ENCODE results near the gene HS6ST1.

HS6ST1 gene

GRCh38 chr2:128286905-128287779 lies 31.5 kb downstream of the HS6ST1 start:
- Histone ChIP-seq H3K27me3 (ENCODE audit: insufficient read depth, poor library complexity, severe bottlenecking) (no peaks in the 10 kb centered on the region), H3K27ac (replicated peaks) (no peak overlapping the region), H3K4me3 (replicated peaks; ENCODE audit: insufficient read depth, low read length) (no peak overlapping the region)
- DNase-seq (ENCODE audit: low read depth in 1 of 2, low spot score in 1 of 2) = no peak
- TF ChIP-seq SPI1 (IDR thresholded peaks at IDR 0.05; ENCODE audit: borderline replicate concordance, low read depth) (no peak), POLR2AphosphoS5 (IDR thresholded peaks at IDR 0.05; ENCODE audit: low read depth) (peak; percentile 6; the same call in 1 of the 2 replicates)

DNA sequence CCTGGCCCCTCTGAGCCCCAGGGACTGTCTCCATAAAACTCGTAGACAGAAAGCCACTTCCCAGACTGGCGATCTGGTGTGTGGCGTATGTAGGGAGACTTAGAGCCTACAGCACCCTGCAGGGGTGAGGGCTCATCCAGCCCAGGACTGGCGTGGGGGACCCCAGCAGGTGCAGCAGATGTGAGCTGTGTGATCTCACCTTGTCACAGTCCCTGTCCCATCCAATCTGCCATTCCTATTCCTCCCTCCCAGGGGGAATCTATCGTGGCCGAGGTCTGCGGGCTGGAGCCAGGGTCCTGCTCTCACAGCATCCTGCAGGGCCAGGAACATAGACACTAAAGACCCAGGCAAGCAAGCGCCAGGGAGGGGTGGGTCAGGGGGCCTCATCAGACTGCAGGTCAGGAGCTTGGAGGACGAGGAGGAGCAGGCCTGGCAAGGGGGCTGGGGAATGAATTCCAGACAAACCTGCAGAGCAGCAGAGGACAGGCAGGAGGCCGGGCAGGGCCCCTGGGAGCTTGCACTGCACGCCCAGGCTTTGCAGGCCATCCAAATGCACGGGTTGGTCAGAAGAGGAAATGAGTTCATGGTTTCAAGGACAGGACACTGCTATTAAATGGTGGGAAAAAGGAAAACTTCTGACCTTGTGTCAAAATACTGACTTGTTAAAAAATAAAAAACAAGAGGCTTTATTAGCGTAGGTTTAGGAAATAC lies 32.5 kb downstream of the HS6ST1 start:
- Histone ChIP-seq H3K27me3 (ENCODE audit: insufficient read depth, poor library complexity, severe bottlenecking) (no peaks in the 10 kb centered on the region), H3K27ac (replicated peaks) (no peak overlapping the region), H3K4me3 (replicated peaks; ENCODE audit: insufficient read depth, low read length) (no peak overlapping the region)
- TF ChIP-seq GABPA (IDR thresholded peaks at IDR 0.05; ENCODE audit: low read depth) (no peak), CTCF (IDR thresholded peaks at IDR 0.05; ENCODE audit: insufficient read depth, low read length) (no peak), REST (IDR thresholded peaks at IDR 0.05; ENCODE audit: insufficient replicate concordance, low read depth) (no peak), SPI1 (IDR thresholded peaks at IDR 0.05; ENCODE audit: borderline replicate concordance, low read depth) (no peak), POLR2AphosphoS5 (IDR thresholded peaks at IDR 0.05; ENCODE audit: low read depth) (no peak)
- no peak for DNase-seq (ENCODE audit: low read depth in 1 of 2, low spot score in 1 of 2)

GRCh38 chr2:128285329-128285931 lies 33.2 kb downstream of the HS6ST1 start:
- no peaks in the 10 kb centered on the region for H3K27me3 ChIP-seq (ENCODE audit: insufficient read depth, poor library complexity, severe bottlenecking)
- no peak for DNase-seq (ENCODE audit: low read depth in 1 of 2, low spot score in 1 of 2)
- no peak overlapping the region for H3K27ac ChIP-seq (replicated peaks)
- H3K4me3 ChIP-seq (replicated peaks; ENCODE audit: insufficient read depth, low read length) = no peak overlapping the region
- TF ChIP-seq REST (IDR thresholded peaks at IDR 0.05; ENCODE audit: insufficient replicate concordance, low read depth) = no peak
- TF ChIP-seq SPI1 (IDR thresholded peaks at IDR 0.05; ENCODE audit: borderline replicate concordance, low read depth) = no peak
- no peak for TF ChIP-seq GABPA (IDR thresholded peaks at IDR 0.05; ENCODE audit: low read depth)
- no peak for TF ChIP-seq CTCF (IDR thresholded peaks at IDR 0.05; ENCODE audit: insufficient read depth, low read length)
- no peak for TF ChIP-seq POLR2AphosphoS5 (IDR thresholded peaks at IDR 0.05; ENCODE audit: low read depth)

DNA sequence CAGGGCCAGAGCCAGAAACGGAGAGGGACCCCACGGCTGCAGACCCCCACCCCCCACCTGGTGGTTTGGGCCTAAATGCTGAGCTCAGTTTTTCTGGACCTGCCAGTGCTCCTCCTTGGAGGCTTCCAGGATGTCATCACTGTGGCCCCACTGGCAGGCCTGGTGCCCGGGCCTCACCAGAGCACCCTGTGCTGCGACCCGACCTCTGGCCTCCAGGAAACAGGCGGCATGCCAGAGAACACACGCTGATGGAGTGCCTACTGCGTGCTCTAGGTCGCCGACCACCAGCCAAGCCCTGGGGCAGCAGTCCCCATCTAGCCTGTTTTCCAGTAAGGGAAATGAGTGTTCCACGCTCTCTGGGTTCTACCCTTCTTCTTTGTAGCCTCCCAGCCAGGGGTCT lies 33.8 kb downstream of the HS6ST1 start:
- no peak overlapping the region for H3K4me3 ChIP-seq (replicated peaks; ENCODE audit: insufficient read depth, low read length)
- DNase-seq (ENCODE audit: low read depth in 1 of 2, low spot score in 1 of 2) = no peak
- TF ChIP-seq SPI1 (IDR thresholded peaks at IDR 0.05; ENCODE audit: borderline replicate concordance, low read depth) (no peak), REST (IDR thresholded peaks at IDR 0.05; ENCODE audit: insufficient replicate concordance, low read depth) (no peak), POLR2AphosphoS5 (IDR thresholded peaks at IDR 0.05; ENCODE audit: low read depth) (no peak), GABPA (IDR thresholded peaks at IDR 0.05; ENCODE audit: low read depth) (no peak), CTCF (IDR thresholded peaks at IDR 0.05; ENCODE audit: insufficient read depth, low read length) (no peak)
- H3K27ac ChIP-seq (replicated peaks) = no peak overlapping the region
- H3K27me3 ChIP-seq (ENCODE audit: insufficient read depth, poor library complexity, severe bottlenecking) = no peaks in the 10 kb centered on the region

Data from HL-60 (cell line).